ENCODE data around the gene TLCD1. TPM values are rescaled to one million over a fixed set of nuclear protein-coding genes. Genes with fewer than 3 reads are reported as not detected.

The TLCD1 gene
- total RNA-seq, 1 donor from 2014 or later: 3.1 TPM

GRCh38 chr17:28703552-28704218 lies 22.3 kb downstream of the TLCD1 start:
- DNase-seq (ENCODE audit: low spot score): no peak
- ATAC-seq: no peak
- intact Hi-C loops (cut with DNase I): no loop called here

- no peak for DNase-seq (ENCODE audit: low spot score)
- intact Hi-C loops (cut with DNase I): no loop called here
- ATAC-seq: no peak
Measured at GRCh38 chr17:28702752-28703150, 23.3 kb downstream of the TLCD1 start.

GRCh38 chr17:28702026-28702751 lies 23.8 kb downstream of the TLCD1 start:
- DNase-seq (ENCODE audit: low spot score) (no peak), ATAC-seq (no peak)
- intact Hi-C loops (cut with DNase I): no loop called here

GRCh38 chr17:28700830-28701492 lies 25.1 kb downstream of the TLCD1 start:
- peak; percentile 10 for ATAC-seq
- intact Hi-C loops (cut with DNase I): no loop called here
- no peak for DNase-seq (ENCODE audit: low spot score)

GRCh38 chr17:28700278-28700677 lies 25.8 kb downstream of the TLCD1 start:
- DNase-seq (ENCODE audit: low spot score): no peak
- no peak for ATAC-seq
- intact Hi-C loops (cut with DNase I): no loop called here

- ATAC-seq (no peak), DNase-seq (ENCODE audit: low spot score) (no peak)
- intact Hi-C loops (cut with DNase I): no loop called here
Measured at GRCh38 chr17:28698253-28698941, 27.6 kb downstream of the TLCD1 start.

GRCh38 chr17:28693869-28694268 lies 32.2 kb downstream of the TLCD1 start:
- peak; percentile 46 for ATAC-seq
- DNase-seq (ENCODE audit: low spot score): no peak
- intact Hi-C loops (cut with DNase I): no loop called here

GRCh38 chr17:28689011-28689410 lies 37.0 kb downstream of the TLCD1 start:
- intact Hi-C loops (cut with DNase I): no loop called here

GRCh38 chr17:28688481-28688880 lies 37.6 kb downstream of the TLCD1 start:
- intact Hi-C loops (cut with DNase I): no loop called here
- no peak for DNase-seq (ENCODE audit: low spot score)
- ATAC-seq: no peak

More at GRCh38 chr17:28689011-28689410, 37.0 kb downstream of the TLCD1 start:
- DNase-seq (ENCODE audit: low spot score): no peak
- no peak for ATAC-seq

- DNase-seq (ENCODE audit: low spot score): no peak
- no peak for ATAC-seq
- intact Hi-C loops (cut with DNase I): no loop called here
Measured at GRCh38 chr17:28686296-28686695, 39.7 kb downstream of the TLCD1 start.

GRCh38 chr17:28685366-28685765 lies 40.7 kb downstream of the TLCD1 start:
- ATAC-seq (no peak), DNase-seq (ENCODE audit: low spot score) (no peak)
- intact Hi-C loops (cut with DNase I): no loop called here

GRCh38 chr17:28684963-28685362 lies 41.1 kb downstream of the TLCD1 start:
- intact Hi-C loops (cut with DNase I): no loop called here
- DNase-seq (ENCODE audit: low spot score) (no peak), ATAC-seq (no peak)

GRCh38 chr17:28682655-28683054 lies 43.4 kb downstream of the TLCD1 start:
- DNase-seq (ENCODE audit: low spot score) (no peak), ATAC-seq (no peak)
- intact Hi-C loops (cut with DNase I): no loop called here

- no peak for DNase-seq (ENCODE audit: low spot score)
- intact Hi-C loops (cut with DNase I): loop anchor here (5.0 kb wide), 1 partner anchor 116 kb away; no protein-coding TSS in a partner anchor
- no peak for ATAC-seq
Measured at GRCh38 chr17:28675980-28676379, 50.1 kb downstream of the TLCD1 start.

- intact Hi-C loops (cut with DNase I): loop anchor here (5.0 kb wide), 1 partner anchor 117 kb away; no protein-coding TSS in a partner anchor
- no peak for ATAC-seq
- DNase-seq (ENCODE audit: low spot score): no peak
Measured at GRCh38 chr17:28675490-28675889, 50.5 kb downstream of the TLCD1 start.

Other genes starting within 250 kb of the TLCD1 start
- not detected for gene FOXN1, start 219.9 kb downstream of the TLCD1 start, total RNA-seq
- gene UNC119, start 173.6 kb downstream of the TLCD1 start, total RNA-seq: 28.3 TPM
- gene PIGS, start 154.7 kb downstream of the TLCD1 start, total RNA-seq: 40.4 TPM
- 99.7 TPM for gene ALDOC, start 149.3 kb downstream of the TLCD1 start, total RNA-seq
- 20.9 TPM for gene SPAG5, start 127.2 kb downstream of the TLCD1 start, total RNA-seq
- gene RSKR, start 112.0 kb downstream of the TLCD1 start, total RNA-seq: 14.4 TPM
- gene BLTP2, start 81.1 kb downstream of the TLCD1 start, total RNA-seq: 115 TPM
- gene SDF2, start 64.3 kb downstream of the TLCD1 start, total RNA-seq: 33.7 TPM
- 70.7 TPM for gene SUPT6H, start 64.0 kb downstream of the TLCD1 start, total RNA-seq
- 7.6 TPM for gene PROCA1, start 14.3 kb downstream of the TLCD1 start, total RNA-seq
- 81.3 TPM for gene RAB34, start 8.4 kb downstream of the TLCD1 start, total RNA-seq
- 1,089 TPM for gene RPL23A, start 6.2 kb downstream of the TLCD1 start, total RNA-seq
- 3.4 TPM for gene NEK8, start 2.6 kb upstream of the TLCD1 start, total RNA-seq
- gene TRAF4, start 17.8 kb upstream of the TLCD1 start, total RNA-seq: 39.2 TPM
- gene FAM222B, start 116.6 kb upstream of the TLCD1 start, total RNA-seq: 17.3 TPM
- gene ERAL1, start 128.8 kb upstream of the TLCD1 start, total RNA-seq: 23.0 TPM
- 111 TPM for gene FLOT2, start 171.5 kb upstream of the TLCD1 start, total RNA-seq
- gene DHRS13, start 176.8 kb upstream of the TLCD1 start, total RNA-seq: 9.6 TPM
- gene PHF12, start 225.3 kb upstream of the TLCD1 start, total RNA-seq: 42.8 TPM

All from sciatic nerve (tissue), 2 donors.